AML-193 (cell line): ENCODE measurements around the gene ZIC2.
"Not testable (repeated sequence)": the region's sequence is repeated elsewhere in the genome, so short reads cannot be mapped to it uniquely, and the experiment has no call there.

Experiments used
- DNase-seq, 2 experiments: peaks; one replicate each; lab custom pipeline; 2025; lab: John Stamatoyannopoulos, UW

Gene ZIC2

DNA sequence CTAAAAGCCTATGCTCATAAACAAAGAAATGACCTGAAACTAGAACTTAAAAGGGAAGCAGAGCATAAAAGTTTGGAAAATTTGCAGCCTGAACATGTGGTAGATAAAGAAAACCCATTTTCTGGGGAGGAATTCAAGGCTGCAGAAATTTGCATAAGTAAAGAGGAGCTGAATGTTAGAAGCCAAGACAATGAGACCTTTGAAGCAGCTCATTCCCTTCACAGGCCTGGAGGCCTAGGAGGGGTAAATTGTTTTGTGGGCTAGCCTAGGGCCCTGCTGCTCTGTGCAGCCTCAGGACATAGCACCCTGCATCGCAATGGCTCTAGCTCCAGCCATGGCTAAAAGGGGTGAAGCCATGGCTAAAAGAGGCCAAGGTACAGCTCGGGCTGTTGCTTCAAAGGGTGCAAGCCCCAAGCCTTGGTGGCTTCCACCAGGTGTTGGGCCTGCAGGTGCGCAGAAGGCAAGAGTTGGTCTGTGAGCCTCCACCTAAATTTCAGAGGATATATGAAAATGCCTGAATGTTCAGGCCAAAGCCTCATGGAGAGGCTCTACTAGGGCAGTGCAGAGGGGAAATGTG, 38.3 kb downstream of the ZIC2 start:
- DNase-seq, result no peak

DNA sequence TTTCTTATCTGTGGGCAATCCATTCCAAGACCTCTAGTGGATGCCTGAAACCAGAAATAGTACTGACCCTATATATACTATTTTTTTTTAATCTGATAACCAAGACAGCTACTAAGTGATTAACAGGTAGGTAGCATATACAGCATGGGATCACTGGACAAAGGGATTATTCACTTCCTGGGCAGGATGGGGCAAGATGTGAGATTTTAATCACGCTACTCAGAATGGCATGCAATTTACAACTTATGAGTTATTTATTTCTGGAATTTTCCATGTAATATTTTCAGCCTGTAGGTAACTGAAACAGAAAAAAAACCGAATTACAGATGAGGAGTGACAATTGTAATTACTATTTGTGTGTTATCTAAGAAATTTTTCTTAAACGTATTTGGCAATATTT, 41.2 kb downstream of the ZIC2 start:
- no peak for DNase-seq

DNA sequence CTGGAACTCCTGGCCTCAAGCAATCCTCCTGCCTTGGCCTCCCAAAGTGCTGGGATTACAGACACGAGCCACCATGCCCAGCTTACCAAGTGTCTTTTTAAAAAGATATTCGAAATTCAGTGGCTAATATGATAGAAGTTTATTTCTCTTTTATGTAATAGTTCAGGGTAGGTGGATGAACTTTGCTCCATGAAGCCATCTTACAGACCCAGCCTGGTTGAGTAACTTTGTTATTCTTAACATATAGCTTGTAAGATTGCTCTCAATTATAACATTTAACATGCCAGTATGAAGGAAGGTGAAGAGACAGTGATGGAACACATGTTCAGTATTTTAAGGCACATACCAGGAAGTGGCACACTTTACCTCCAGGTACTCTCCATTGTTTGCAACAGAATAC, 42.4 kb downstream of the ZIC2 start:
- DNase-seq, result no peak

DNA sequence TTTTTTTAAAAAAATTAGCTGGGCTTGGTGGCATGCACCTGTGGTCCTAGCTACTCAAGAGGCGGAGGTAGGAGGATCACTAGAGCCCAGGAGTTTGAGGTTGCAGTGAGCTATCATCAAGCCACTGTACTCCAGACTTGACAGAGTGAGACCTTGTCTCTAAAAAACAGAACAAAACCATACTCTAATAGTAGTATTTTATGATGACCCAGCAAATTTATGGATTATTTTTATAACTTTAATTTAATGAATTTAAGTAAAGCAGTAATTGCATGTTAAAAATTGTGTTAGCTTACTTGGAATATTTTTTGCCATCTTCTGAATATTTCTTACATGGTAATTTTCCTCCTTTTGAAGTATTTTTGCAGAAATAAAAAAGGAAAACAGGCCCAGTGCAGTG, 48.3 kb downstream of the ZIC2 start:
- no peak for DNase-seq

- not testable (repeated sequence) for DNase-seq
Measured at GRCh38 chr13:100032642-100033041, 51.1 kb downstream of the ZIC2 start.

- DNase-seq, result no peak
Measured at GRCh38 chr13:100035936-100036335, 54.4 kb downstream of the ZIC2 start.
